Kidney (tissue), 14 donors: ENCODE measurements around the gene TRAF3IP1. TPM values are rescaled to one million over a fixed set of nuclear protein-coding genes. Genes with fewer than 3 reads are reported as not detected.

Source experiments
- DNase-seq, 5 donors: peaks; one replicate each; pipeline ENCODE4 v3.0.0-alpha.2; 2013 to 2020
- FAIRE-seq: peaks from 2 replicates; lab custom pipeline; 2012; peaks lifted over from hg19 to GRCh38; lab: Jason Lieb, UNC
- H3K27ac ChIP-seq, 2 donors: one replicate each; pipeline ENCODE4 v1.7.0; 2013; ENCODE audit warnings: low read depth in 2 of 2, low read length in 2 of 2, inconsistent platforms in 1 of 2
- H3K27me3 ChIP-seq: one replicate; pipeline ENCODE4 v1.7.1; 2013; ENCODE audit warnings: low read length, inconsistent platforms; ENCODE audit not compliant: control insufficient read depth, insufficient read depth
- H3K36me3 ChIP-seq, 3 donors: one replicate each; pipeline versions ENCODE4 v1.7.0 to v1.7.1; 2013; ENCODE audit warnings: low read length in 3 of 3, control low read depth in 1 of 3, inconsistent platforms in 1 of 3; ENCODE audit not compliant: insufficient read depth in 3 of 3, control insufficient read depth in 2 of 3
- H3K4me1 ChIP-seq, 3 donors: one replicate each; pipeline versions ENCODE4 v1.7.0 to v1.7.1; 2013; ENCODE audit warnings: low read length in 3 of 3, inconsistent platforms in 1 of 3, low read depth in 1 of 3; ENCODE audit not compliant: control insufficient read depth in 2 of 3, insufficient read depth in 2 of 3
- H3K4me3 ChIP-seq, 3 donors: one replicate each; pipeline versions ENCODE4 v1.7.0 to v1.8.1; 2013; ENCODE audit warnings: low read length in 3 of 3, control low read depth in 1 of 3, inconsistent platforms in 1 of 3
- H3K9ac ChIP-seq, 3 donors: one replicate each; pipeline versions ENCODE4 v1.7.0 to v1.7.1; 2013; ENCODE audit warnings: low read length in 3 of 3, control low read depth in 1 of 3, inconsistent platforms in 1 of 3
- H3K9me3 ChIP-seq, 3 donors: one replicate each; pipeline versions ENCODE4 v1.7.0 to v1.7.1; 2013; ENCODE audit warnings: low read length in 3 of 3, control low read depth in 1 of 3, inconsistent platforms in 1 of 3; ENCODE audit not compliant: control insufficient read depth in 2 of 3, insufficient read depth in 1 of 3
- CTCF ChIP-seq: IDR thresholded peaks from 3 replicates; pipeline ENCODE4 v1.5.1; 2012; ENCODE audit warnings: mild to moderate bottlenecking, moderate library complexity, borderline replicate concordance; ENCODE audit not compliant: insufficient read depth; ENCODE audit errors: extremely low read depth
- intact Hi-C: fragments of 100-400 bp; cut with DNase I; formaldehyde crosslinking; loops from one replicate; pipeline ENCODE4 v1.11.1; 2022
- polyA plus RNA-seq: library from polyadenylated mRNA; stranded (reverse); fragments of 350-450 nt; fragmentation: Illumina TruSeq; extraction: RNeasy Lipid Tissue Mini Kit (QIAGEN cat#74804); gene quantifications from one replicate; pipeline ENCODE4 v1.2.3, GENCODE V29; 2014; ENCODE audit warnings: low read depth, low replicate concordance; ENCODE audit not compliant: insufficient read depth
- total RNA-seq: library from RNA; stranded (reverse); fragmentation: NEBNext Ultra II Directional; extraction: Animal tissue kit (Norgen Biotek cat#: 25700); gene quantifications from one replicate; pipeline ENCODE4 v1.2.1, GENCODE V29; 2021
- donor health status: control.
- donor health status: control.
- donor health status: control.
- donor health status: control.
- donor health status: control.
- donor health status: DM: yes; HTN: yes; CAD: no.
- donor health status: Normal renal cell carcinoma (clear cell type).

Gene TRAF3IP1
- total and polyA plus RNA-seq, 2 donors from 2014 or later, result 6.4 to 24.2 TPM

GRCh38 chr2:238380785-238381184, 60.5 kb downstream of the TRAF3IP1 start:
- H3K4me1 ChIP-seq, result peaks cover 0 to 3% (median 0%) of the 10 kb centered on the region in 3 donors
- FAIRE-seq, result no peak
- peaks cover 0 to 6% (median 3%) of the 10 kb centered on the region in 3 donors for H3K36me3 ChIP-seq
- no peak overlapping the region for H3K4me3 ChIP-seq
- intact Hi-C loops, result no loop called here
- H3K9me3 ChIP-seq, result no peaks in the 10 kb centered on the region
- H3K27me3 ChIP-seq, result no peaks in the 10 kb centered on the region
- TF ChIP-seq CTCF, result no peak
- DNase-seq, result no peak
- no peak overlapping the region for H3K9ac ChIP-seq
- no peak overlapping the region for H3K27ac ChIP-seq

- no peak for TF ChIP-seq CTCF
- H3K4me3 ChIP-seq, result no peak overlapping the region
- FAIRE-seq (no peak), DNase-seq (no peak)
- H3K9me3 ChIP-seq, result no peaks in the 10 kb centered on the region
- no peak overlapping the region for H3K27ac ChIP-seq
- H3K27me3 ChIP-seq, result no peaks in the 10 kb centered on the region
- H3K4me1 ChIP-seq, result peaks cover 0 to 3% (median 0%) of the 10 kb centered on the region in 3 donors
- H3K9ac ChIP-seq, result no peak overlapping the region
- intact Hi-C loops, result no loop called here
- peaks cover 0 to 6% (median 3%) of the 10 kb centered on the region in 3 donors for H3K36me3 ChIP-seq
Observed at GRCh38 chr2:238381341-238382115, 61.2 kb downstream of the TRAF3IP1 start.

- H3K4me1 ChIP-seq, result peaks cover 0 to 3% (median 0%) of the 10 kb centered on the region in 3 donors
- H3K9me3 ChIP-seq, result no peaks in the 10 kb centered on the region
- H3K4me3 ChIP-seq, result no peak overlapping the region
- peaks cover 0 to 6% (median 3%) of the 10 kb centered on the region in 3 donors for H3K36me3 ChIP-seq
- no peak for DNase-seq
- no peak overlapping the region for H3K27ac ChIP-seq
- H3K9ac ChIP-seq, result no peak overlapping the region
- intact Hi-C loops, result no loop called here
- no peaks in the 10 kb centered on the region for H3K27me3 ChIP-seq
- TF ChIP-seq CTCF, result no peak
- no peak for FAIRE-seq
Observed at GRCh38 chr2:238382381-238382781, 62.1 kb downstream of the TRAF3IP1 start.
